Measurements from ENCODE around the gene ZDHHC24. TPM values are rescaled to one million over a fixed set of nuclear protein-coding genes. Genes with fewer than 3 reads are reported as not detected.

ZDHHC24 gene
- total and polyA plus RNA-seq, 10 of the 15 experiments (the other 5 are each of a cell fraction or from before 2014, with no cell fraction given): 0.86 to 17.5 (median 6.8) TPM

DNA sequence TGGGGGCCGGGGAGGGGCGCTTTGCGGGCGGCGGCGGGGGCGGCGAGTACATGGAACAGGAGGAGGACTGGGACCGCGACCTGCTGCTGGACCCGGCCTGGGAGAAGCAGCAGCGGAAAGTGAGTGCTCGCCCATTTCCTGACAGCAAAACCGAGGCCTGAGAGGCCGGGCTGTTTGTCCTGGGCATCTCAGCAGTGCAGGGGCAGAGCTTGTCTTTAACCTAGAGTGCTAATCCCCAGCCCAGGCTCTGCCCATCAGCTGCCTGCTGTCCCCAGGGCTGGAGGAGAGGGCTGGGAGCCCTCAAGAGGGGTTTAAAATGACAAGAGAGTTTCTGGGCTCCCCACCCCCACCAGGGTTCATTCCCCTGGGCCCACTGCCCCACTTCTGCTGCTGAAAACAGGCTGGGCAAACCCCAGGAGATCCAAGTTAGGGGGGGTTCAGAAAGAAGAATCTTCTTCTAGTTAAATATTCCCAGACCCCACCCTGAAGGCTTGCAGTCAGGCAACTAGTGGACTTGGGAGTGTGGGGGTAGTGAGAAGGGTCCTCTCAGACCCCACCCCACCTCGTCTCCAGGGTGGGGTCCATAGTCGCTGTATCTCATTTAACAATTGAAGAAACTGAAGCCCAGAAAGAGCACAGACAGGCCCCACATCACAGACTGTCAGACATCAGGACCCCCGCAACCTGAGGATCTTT is 1.3 kb upstream of the ZDHHC24 start:
- peaks cover 10% of the 10 kb centered on the region for H3K4me1 ChIP-seq (ENCODE audit: control insufficient read depth, insufficient read depth, low read length)

More for the DNA sequence above, 1.3 kb upstream of the ZDHHC24 start:
- H3K36me3 ChIP-seq (ENCODE audit: control insufficient read depth in 2 of 2, insufficient read depth in 2 of 2, low read length in 1 of 2): no peaks in the 10 kb centered on the region; a peak in 1 of 4 replicates
- BruUV-seq (replicated peaks): no TSS peak
- TF ChIP-seq STAT3 (IDR thresholded peaks at IDR 0.05; ENCODE audit: low read depth, low read length) (no peak), BCL11A (IDR thresholded peaks at IDR 0.05; ENCODE audit: low read depth, low read length) (no peak), NFYA (IDR thresholded peaks at IDR 0.05; ENCODE audit: borderline replicate concordance, low read depth, low read length) (no peak), RCOR1 (conservative IDR thresholded peaks at IDR 0.05; ENCODE audit: low read depth, low read length) (no peak), NFXL1 (IDR thresholded peaks at IDR 0.05; ENCODE audit: borderline replicate concordance) (no peak), POLR2AphosphoS2 (IDR thresholded peaks at IDR 0.05; ENCODE audit: low read depth, low read length) (no peak), IRF4 (IDR thresholded peaks at IDR 0.05; ENCODE audit: low read depth, low read length) (no peak), POLR2A (IDR thresholded peaks at IDR 0.05; ENCODE audit: low read depth, low read length) (no peak), FOXM1 (IDR thresholded peaks at IDR 0.05; ENCODE audit: low read depth, low read length) (no peak)
- TF ChIP-seq, protein P1, sequence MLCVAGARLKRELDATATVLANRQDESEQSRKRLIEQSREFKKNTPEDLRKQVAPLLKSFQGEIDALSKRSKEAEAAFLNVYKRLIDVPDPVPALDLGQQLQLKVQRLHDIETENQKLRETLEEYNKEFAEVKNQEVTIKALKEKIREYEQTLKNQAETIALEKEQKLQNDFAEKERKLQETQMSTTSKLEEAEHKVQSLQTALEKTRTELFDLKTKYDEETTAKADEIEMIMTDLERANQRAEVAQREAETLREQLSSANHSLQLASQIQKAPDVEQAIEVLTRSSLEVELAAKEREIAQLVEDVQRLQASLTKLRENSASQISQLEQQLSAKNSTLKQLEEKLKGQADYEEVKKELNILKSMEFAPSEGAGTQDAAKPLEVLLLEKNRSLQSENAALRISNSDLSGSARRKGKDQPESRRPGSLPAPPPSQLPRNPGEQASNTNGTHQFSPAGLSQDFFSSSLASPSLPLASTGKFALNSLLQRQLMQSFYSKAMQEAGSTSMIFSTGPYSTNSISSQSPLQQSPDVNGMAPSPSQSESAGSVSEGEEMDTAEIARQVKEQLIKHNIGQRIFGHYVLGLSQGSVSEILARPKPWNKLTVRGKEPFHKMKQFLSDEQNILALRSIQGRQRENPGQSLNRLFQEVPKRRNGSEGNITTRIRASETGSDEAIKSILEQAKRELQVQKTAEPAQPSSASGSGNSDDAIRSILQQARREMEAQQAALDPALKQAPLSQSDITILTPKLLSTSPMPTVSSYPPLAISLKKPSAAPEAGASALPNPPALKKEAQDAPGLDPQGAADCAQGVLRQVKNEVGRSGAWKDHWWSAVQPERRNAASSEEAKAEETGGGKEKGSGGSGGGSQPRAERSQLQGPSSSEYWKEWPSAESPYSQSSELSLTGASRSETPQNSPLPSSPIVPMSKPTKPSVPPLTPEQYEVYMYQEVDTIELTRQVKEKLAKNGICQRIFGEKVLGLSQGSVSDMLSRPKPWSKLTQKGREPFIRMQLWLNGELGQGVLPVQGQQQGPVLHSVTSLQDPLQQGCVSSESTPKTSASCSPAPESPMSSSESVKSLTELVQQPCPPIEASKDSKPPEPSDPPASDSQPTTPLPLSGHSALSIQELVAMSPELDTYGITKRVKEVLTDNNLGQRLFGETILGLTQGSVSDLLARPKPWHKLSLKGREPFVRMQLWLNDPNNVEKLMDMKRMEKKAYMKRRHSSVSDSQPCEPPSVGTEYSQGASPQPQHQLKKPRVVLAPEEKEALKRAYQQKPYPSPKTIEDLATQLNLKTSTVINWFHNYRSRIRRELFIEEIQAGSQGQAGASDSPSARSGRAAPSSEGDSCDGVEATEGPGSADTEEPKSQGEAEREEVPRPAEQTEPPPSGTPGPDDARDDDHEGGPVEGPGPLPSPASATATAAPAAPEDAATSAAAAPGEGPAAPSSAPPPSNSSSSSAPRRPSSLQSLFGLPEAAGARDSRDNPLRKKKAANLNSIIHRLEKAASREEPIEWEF (IDR thresholded peaks at IDR 0.05; ENCODE audit: insufficient replicate concordance, low read depth, low read length): no peak
- H2AFZ ChIP-seq (ENCODE audit: control insufficient read depth, low read depth, low read length): no peak overlapping the region
- no peaks in the 10 kb centered on the region for H3K27me3 ChIP-seq (replicated peaks in 1 of 2; ENCODE audit: control insufficient read depth in 2 of 2, insufficient read depth in 2 of 2, low read length in 1 of 2)
- no peak overlapping the region for H3K27ac ChIP-seq (ENCODE audit: control insufficient read depth, insufficient read depth)
- intact Hi-C loops (cut with micrococcal nuclease; ENCODE audit: unreplicated experiment): loop anchor here (1.0 kb wide), 1 partner anchor 131 kb away; no protein-coding TSS in a partner anchor
- H3K9ac ChIP-seq (ENCODE audit: control insufficient read depth, insufficient read depth, low read length): no peak overlapping the region
- in situ Hi-C loops (cut with MboI): no loop called here
- H4K20me1 ChIP-seq (ENCODE audit: control insufficient read depth, insufficient read depth): no peaks in the 10 kb centered on the region
- RAD21 ChIA-PET (ENCODE audit: unreplicated experiment): interaction anchor here (2.3 to 2.9 kb wide), 2 partner anchors 91 to 131 kb away, joined by 11 to 37 read pairs; partner anchors contain the start of genes RBM4 and RBM4B
- POLR2A ChIA-PET: interaction anchor here (1.2 to 4.0 kb wide), 3 partner anchors 70 to 131 kb away, joined by 6 to 26 read pairs (median 9); partner anchors contain the start of genes RBM14 and RBM4B
- FAIRE-seq: no peak
- WGBS (ENCODE audit: insufficient coverage, insufficient replicate concordance, low lambda C conversion rate, missing lambda C conversion rate): 17% methylated on average over 16 of the region's 18 CpGs
- H3K79me2 ChIP-seq (ENCODE audit: control insufficient read depth, insufficient read depth, low read length): peaks cover 2% of the 10 kb centered on the region
- CTCF ChIA-PET: interaction anchor here (1.0 to 4.3 kb wide), 2 partner anchors 69 to 131 kb away, joined by 3 to 32 read pairs; partner anchors contain the start of genes RBM14 and RBM4B
- H3K9me3 ChIP-seq (replicated peaks; ENCODE audit: control insufficient read depth, insufficient read depth, low read length): no peaks in the 10 kb centered on the region
- no peak for DNase-seq (ENCODE audit: low read depth, low spot score)
- SMC1A ChIA-PET (ENCODE audit: uncharacterized antibody, unreplicated experiment): interaction anchor here (1.2 to 5.6 kb wide), 4 partner anchors 10 to 131 kb away, joined by 3 to 37 read pairs (median 5); partner anchors contain the start of gene RBM4B
- H3K4me3 ChIP-seq: peak overlapping the region; percentile 86
- peak; percentile 3; the same call in 1 of the 3 replicates for ATAC-seq
- peak overlapping the region; percentile 97; the same call in 1 of the 2 replicates for H3K4me2 ChIP-seq (ENCODE audit: control insufficient read depth, insufficient read depth)

All from GM12878 (cell line).